GOT3 (cell line): Measurements from ENCODE around the gene TAS2R19.
"Not testable (repeated sequence)": the region's sequence is repeated elsewhere in the genome, so short reads cannot be mapped to it uniquely, and the experiment has no call there.

ENCODE experiments used
- DNase-seq: peaks from one replicate; lab custom pipeline; 2025; ENCODE audit warnings: mixed read lengths; lab: John Stamatoyannopoulos, UW

The TAS2R19 gene, protein sequence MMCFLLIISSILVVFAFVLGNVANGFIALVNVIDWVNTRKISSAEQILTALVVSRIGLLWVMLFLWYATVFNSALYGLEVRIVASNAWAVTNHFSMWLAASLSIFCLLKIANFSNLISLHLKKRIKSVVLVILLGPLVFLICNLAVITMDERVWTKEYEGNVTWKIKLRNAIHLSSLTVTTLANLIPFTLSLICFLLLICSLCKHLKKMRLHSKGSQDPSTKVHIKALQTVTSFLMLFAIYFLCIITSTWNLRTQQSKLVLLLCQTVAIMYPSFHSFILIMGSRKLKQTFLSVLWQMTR

DNA sequence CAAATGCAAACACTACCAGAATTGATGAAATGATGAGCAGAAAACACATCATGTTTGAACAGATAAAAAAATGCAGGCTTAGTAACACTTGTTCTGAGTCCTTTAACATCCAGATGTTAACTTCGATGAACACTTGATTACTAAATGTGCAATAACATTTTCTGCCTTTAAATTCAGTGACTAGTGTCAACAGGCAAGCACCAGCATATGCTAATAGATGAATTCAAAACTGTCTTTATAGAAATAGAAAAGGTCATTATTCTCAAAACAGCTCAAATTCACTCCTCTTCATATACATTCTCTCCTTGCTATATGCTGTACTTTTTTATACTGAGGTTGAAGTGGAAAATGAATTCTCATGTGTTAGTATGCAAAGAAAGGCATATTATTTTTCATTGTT lies at the start of gene TAS2R19:
TAS2R19 (minus strand) TSS at position 101 of the 400 bp plus-strand sequence; CDS start at position 52, 49 bp downstream.
- DNase-seq, result no peak

GRCh38 chr12:11071414-11071813 lies 49.0 kb upstream of the TAS2R19 start:
- no peak for DNase-seq

GRCh38 chr12:11070999-11071398 lies 48.6 kb upstream of the TAS2R19 start:
- no peak for DNase-seq

DNA sequence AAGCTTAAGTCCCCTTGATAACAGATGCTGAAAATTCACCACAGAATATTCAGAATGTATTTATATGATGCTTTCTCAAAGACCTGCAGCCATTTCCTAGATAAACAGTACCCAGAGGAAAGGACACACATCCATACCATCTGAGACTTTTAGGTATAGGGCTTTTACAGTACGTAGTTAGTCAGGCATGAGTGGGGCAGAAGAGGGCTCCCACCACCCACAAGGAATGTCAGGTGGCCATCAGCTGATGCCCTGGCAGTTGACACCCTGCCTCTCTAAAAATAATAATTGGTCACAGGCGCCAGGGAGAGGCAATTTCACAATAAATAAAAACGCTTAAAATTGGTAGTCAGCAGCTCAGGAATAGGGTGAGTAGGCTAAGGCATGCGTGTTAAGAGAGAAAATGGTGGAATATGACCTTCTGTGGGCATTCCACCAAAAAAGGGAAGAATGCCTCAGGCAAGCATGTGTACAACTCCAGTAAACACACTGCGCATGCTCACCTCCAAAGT lies 47.5 kb upstream of the TAS2R19 start:
- DNase-seq, result no peak

DNA sequence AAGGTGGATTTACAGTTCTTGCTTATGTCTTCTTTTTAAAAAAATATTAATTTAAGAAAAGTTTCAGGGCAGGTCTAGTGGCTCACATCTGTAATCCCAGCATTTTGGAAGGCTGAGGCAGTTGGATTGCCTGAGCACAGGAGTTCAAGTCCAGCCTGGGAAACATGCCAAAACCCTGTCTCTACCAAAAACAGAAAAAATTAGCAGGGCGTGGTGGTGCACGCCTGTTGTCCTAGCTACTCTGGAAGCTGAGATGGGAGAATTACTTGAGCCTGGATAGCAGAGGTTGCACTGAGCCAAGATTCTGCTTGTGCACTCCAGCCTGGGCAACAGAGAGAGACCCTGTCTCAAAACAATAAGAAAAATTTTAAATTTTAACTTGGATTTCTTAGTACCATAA lies 45.1 kb upstream of the TAS2R19 start:
- DNase-seq, result no peak

DNA sequence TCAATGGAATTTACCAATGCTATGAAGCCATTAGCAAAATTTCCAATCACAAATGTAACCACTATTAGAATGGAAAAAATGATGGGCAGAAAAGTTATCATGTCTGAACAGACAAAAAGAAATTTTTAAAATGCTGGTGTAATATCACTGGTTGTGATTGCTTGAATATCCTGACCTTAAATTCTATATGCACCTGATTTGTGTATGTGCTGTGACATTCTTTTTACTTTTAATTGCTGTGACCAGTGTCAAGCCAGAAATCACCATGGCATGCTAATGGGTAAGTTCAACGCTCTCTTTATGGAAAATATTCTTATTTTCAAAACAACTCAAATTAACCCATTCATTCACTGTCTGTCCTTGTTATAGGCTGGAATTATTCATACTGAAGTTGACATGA lies 39.8 kb upstream of the TAS2R19 start, which contains the start of gene TAS2R46:
TAS2R46 (minus strand) TSS at position 101 of the 400 bp plus-strand sequence; CDS start at position 101, 0 bp downstream.
- not testable (repeated sequence) for DNase-seq

GRCh38 chr12:11059784-11060183 lies 37.4 kb upstream of the TAS2R19 start:
- no peak for DNase-seq

DNA sequence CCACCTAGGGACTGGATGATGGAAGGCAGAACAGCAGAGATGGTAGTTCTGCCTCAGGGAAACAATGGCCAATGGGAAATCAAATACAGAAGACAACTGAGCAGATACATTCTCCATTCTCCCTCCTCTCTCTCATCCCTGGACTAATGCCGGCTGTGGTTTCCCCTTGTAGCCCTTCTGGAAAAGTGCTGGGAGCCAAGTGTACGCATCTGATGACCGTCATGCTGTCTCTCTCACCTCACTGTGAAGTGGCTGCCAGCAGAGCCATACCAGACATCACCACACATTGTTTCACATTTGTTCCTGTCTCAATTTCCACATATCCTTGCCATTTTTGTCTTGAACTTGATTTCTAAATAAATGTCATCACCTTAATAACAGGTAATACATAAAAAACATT lies 36.6 kb upstream of the TAS2R19 start:
- no peak for DNase-seq

- DNase-seq, result no peak
Observed at GRCh38 chr12:11055306-11055705, 32.9 kb upstream of the TAS2R19 start.

DNA sequence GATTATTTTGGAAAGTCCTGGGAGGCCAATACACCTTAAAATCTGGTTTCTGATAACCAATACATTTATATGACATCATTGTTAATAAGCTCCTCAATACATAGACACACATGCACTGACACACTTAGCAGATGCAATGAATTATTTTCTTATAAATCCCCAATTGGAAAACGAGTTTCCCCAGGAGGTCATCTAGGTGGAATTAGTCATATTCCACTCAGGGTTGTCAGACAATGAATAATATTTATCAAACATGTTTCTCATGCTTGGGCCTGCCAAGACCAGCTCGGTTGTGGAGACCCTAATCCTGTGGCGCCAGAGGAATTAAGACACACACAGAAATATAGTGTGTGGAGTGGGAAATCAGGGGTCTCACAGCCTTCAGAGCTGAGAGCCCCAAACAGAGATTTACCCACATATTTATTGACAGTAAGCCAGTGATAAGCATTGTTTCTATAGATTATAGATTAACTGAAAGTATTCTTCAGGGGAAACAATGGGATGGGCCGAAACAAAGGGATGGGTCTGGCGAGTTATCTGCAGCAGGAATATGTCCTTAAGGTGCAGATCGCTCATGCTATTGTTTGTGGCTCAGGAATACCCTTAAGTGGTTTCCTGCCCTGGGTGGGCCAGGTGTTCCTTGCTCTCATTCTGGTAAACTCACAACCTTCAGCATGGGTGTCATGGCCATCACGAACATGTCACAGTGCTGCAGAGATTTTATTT lies 27.5 kb upstream of the TAS2R19 start:
- not testable (repeated sequence) for DNase-seq

- not testable (repeated sequence) for DNase-seq
Observed at GRCh38 chr12:11041366-11041765, 18.9 kb upstream of the TAS2R19 start.

- DNase-seq, result no peak
Observed at GRCh38 chr12:11040162-11040561, 17.7 kb upstream of the TAS2R19 start.

DNA sequence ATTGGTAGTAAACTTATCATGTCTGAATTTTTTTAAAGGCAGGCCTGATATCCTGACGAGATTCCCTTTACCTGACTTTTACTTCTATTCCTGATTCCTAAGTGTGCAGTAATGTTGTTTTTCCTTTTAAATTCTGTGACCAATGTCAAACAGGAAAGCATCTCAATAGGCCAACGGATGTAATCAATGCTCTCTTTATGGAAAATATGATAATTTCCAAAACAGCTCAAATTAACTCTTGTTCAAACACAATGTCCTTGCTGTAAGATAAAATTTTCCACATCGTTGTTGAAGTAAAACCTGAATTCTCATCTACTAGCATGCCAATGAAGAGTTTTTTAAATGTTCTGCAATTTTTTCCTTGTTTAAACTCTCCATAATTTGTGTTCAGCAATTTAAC lies 16.8 kb upstream of the TAS2R19 start:
- DNase-seq, result no peak

- not testable (repeated sequence) for DNase-seq
Observed at GRCh38 chr12:11033959-11034358, 11.5 kb upstream of the TAS2R19 start.

GRCh38 chr12:11031307-11031706 lies 8.9 kb upstream of the TAS2R19 start, which contains the start of gene TAS2R31:
TAS2R31 (minus strand) TSS chr12:11031407; CDS start chr12:11031335, 72 bp downstream.
- DNase-seq, result no peak

GRCh38 chr12:11026118-11026517 lies 3.7 kb upstream of the TAS2R19 start:
- DNase-seq, result no peak

- DNase-seq, result no peak
Observed at GRCh38 chr12:11023387-11023786, 967 bp upstream of the TAS2R19 start.

DNA sequence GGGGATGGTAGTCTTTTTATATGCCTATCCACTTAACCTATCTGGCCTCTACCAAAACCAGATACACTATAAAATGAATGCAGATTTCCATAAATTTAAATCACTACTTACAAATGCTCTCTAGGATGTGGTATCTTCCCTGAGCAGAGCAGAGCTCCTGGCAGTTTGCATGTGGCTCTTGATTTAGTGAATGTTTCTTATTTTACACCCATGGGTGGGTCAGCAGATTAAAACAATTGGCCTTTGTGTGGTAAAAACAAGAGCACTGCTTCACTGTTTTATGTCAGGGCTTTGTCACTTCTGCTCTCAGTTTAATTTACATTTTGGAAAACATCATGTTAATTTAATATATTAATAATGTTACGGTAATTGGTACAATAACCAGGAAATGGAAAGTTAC lies 5.5 kb downstream of the TAS2R19 start:
- no peak for DNase-seq

DNA sequence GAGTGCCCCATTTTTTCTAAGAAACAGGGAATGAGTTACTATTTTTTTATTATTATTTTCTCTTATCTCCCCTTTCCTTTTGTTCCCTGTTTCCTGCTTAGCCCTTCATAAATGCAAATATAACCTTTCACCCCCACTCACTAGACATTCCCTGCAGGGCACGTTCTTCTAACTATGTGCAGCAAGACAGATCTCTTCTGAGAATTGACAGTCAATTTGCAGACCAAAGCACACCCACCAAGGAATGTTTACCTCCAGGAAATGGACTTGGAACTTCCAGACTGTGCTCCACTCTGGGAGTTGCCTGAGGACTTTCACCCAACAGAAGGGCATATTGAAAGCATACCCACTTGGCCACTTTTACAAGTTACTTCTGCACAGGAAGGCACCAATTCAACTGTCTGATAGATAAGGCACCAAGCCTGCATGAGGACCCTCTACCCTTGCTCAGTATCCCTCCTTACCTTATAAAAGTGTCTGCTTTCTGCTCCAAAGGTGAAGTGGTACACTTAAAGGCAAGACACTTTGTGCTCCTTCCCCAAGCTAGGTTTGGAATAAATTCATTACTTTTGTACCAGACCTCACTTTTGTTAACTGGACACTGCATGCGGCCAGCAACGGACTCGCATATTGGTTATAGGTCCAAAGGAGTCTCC lies 6.5 kb downstream of the TAS2R19 start:
- DNase-seq, result no peak

GRCh38 chr12:11014234-11014633 lies 8.2 kb downstream of the TAS2R19 start:
- no peak for DNase-seq

- no peak for DNase-seq
Observed at GRCh38 chr12:11007608-11008007, 14.8 kb downstream of the TAS2R19 start.

DNA sequence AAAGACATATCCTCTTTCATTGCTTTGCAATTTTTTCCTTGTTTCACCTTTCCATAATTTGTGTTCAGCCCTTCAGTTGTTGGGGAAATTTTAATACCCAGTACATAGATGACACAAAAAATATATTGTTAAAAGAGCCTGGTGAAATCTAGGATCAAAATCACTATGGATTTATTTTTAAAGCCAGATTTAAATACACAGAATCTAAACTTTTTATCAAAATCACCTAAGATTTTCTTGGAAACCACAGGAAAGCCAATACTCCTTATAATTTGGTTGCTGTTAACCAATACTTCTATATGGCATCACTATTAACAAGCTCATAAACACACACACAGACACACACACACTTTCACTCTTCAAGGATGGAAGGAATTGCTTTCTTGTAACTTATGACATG lies 24.2 kb downstream of the TAS2R19 start, which contains the start of gene TAS2R20:
TAS2R20 (minus strand) TSS at position 101 of the 400 bp plus-strand sequence. CDS start 429 bp downstream, outside the sequence.
- no peak for DNase-seq
